HG02798 (cell line): Measurements from ENCODE around the gene PIK3R1.
"Not testable (repeated sequence)": the region's sequence is repeated elsewhere in the genome, so short reads cannot be mapped to it uniquely, and the experiment has no call there.

Experiments
- ATAC-seq: cut with Tn5 transposase; IDR thresholded peaks from one replicate; pipeline ENCODE4 v1.9.1; 2021; ENCODE audit warnings: mild to moderate bottlenecking; ENCODE audit not compliant: unreplicated experiment, poor library complexity

The PIK3R1 gene

DNA sequence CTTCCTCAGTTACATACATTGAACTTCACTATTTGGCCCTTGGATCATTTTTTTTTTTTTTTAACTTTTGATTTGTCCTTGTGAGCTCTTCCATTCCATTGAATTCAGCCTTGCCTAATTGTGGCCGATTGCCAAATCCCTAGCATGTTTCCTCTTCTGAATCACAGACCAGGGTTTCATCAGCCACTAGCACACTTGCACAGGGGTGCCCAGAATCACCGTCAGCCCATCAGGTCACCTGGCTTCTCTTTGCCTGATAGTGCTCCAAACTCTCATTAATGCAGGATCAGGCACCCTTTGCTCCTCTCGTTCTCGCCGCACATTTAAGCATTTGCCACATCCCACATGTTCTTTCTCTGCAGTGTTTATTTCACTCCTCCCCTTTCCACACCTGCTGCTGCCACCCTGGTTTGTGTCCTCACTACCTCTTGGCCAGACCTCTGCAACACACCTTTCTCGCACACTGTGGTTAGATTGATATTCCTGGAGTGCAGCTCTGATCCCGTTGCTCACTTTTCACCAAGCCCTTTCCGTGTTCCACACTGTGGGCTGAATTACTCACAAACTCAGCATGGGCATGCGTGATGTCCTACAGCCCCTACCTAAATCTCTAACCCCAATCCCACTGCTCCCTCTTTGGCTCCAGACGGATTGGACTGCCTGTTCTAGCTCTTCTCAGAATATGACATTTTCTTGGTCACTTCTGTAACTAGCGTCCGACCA is 9.8 kb downstream of the PIK3R1 start:
- no peak for ATAC-seq

DNA sequence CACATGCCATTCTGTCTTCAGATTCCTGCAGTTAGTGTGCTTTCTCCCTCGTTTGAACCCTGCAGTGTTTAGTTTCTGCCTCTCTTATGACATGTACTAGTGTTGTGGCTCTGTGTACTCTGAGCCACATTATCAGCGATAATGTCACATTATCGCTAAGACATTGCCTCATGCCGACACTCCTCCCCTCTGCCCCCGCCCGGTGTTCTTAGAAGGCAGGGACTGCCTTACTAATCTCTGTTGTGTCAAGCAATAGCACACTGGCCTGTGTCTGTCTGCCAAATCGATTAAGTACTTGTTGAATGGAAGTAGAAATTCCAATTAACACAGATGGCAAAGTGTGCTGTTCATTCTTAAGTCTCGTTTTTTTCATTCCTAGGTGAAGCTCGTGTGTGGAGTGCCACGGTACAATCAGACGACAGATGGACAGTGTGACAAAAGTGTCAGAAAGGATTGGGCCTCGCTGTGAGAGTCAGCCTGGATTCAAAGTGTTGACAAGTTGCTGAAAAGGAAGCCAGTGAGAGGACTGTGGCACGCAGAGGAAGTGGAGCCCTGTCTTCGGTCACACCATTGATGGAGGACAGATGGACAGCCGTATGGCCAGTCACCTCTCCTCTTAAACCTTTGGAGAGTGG is 10.5 kb downstream of the PIK3R1 start:
- no peak for ATAC-seq

- no peak for ATAC-seq
Observed at GRCh38 chr5:68226546-68227073, 11.1 kb downstream of the PIK3R1 start.

DNA sequence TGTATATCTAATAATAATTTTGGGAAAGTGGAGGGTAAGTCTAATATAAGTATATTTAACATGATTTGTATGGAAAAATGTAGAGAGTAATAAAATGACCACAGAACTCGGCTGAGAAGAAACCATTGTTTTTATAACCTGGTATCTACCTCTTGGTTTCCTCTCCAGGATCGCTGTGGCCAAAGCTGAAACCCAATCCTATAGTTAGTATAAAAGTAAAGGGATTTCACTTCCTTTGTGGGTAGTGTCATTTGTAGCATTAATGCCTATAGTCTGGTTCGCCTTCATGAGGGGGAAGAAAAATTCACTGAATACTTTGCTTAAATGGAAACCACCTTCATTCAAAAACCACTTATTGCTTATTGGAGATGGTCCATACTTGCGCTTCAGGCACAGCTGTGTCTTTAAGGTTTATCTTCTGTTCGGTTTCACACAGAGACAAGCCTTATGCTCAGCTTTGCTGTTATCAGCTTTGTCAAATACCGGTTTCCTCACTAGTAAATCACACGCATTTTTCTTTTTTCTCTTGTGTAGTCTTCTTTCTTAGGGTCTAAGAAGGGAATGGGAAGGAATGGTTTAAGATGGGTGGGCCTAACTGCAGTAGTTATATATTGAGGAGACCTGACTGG is 12.1 kb downstream of the PIK3R1 start:
- ATAC-seq = no peak

GRCh38 chr5:68229416-68229815 is 13.9 kb downstream of the PIK3R1 start:
- no peak for ATAC-seq

GRCh38 chr5:68230285-68230684 is 14.7 kb downstream of the PIK3R1 start:
- ATAC-seq = no peak

GRCh38 chr5:68231414-68232076 is 16.0 kb downstream of the PIK3R1 start:
- no peak for ATAC-seq

GRCh38 chr5:68232277-68232676 is 16.7 kb downstream of the PIK3R1 start:
- no peak for ATAC-seq

DNA sequence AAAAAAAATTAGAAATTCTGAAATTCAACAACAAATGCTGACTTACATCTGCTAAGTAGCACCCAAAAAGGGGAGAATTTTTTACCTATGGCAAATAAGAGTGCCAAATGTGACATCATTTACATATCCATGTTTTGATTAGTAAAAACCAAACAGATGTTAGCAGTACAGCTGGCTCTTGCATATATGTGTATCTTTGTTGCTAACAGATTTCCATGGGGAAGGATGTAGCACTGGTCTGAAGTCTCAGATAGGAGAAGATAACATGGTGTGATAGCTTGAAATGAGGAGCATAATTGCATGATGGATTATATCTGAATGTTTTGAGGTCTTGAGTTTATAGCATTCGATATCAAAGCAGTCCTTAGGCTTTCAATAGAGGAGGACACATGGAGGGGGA is 17.5 kb downstream of the PIK3R1 start:
- ATAC-seq = no peak

- ATAC-seq = not testable (repeated sequence)
Observed at GRCh38 chr5:68235229-68235628, 19.7 kb downstream of the PIK3R1 start.

DNA sequence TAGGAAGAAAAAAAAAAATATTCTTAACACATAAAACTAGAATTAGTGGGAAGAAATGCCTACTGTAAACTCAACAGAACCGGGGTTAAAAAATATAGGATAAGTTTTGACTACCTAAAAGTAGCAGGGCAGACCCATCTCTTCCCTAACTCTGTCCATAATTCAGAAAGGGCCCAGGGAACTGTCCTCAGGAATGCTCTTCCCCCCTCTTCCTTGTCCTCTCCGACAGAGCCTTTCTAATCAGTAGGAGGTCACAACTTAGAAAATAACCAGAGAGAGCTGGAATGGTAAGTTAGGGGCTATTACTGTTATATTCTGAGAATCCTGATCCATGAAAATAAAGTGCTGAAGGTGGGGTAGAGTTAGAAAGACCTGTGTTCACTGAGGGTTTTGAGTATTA is 22.2 kb downstream of the PIK3R1 start:
- ATAC-seq = no peak

DNA sequence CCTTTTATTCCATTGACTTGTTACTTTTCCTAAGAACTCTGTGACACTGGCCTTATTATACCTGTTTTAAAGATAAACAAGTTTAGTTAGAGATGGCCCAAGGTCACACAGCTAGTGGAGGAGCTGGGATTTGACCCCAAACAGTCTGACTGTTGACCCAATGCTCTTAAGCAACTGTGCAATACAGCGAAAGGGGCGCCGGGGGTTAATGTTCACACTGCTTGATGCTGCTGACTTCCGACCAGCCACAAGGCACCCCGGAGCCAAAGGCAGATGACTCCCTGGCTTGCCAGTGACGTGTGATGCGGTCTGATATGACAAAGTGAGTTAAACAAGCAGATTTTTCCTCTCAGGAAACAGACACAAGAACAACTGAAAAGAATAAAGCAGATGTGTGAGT is 23.9 kb downstream of the PIK3R1 start:
- peak; percentile 90 for ATAC-seq

- no peak for ATAC-seq
Observed at GRCh38 chr5:68240202-68240601, 24.6 kb downstream of the PIK3R1 start.

DNA sequence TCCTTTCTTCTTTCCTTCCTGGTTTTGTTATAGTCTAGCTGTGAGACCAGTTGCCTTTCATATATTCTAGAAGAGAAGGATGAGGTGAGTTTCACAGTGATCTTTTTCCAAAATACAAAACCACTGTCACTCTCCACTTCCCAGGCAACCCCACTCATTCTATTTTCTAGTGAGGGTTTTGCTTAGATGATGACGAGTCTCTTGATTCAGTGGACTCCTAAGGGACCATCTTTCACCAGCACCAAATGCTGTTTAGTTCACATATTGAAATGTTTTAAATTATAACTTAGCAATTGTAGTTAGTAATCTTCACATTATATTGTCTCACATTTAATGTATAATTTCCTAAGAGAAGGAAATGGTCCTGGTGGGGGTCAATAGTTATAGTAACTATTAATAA is 25.2 kb downstream of the PIK3R1 start:
- ATAC-seq = no peak

DNA sequence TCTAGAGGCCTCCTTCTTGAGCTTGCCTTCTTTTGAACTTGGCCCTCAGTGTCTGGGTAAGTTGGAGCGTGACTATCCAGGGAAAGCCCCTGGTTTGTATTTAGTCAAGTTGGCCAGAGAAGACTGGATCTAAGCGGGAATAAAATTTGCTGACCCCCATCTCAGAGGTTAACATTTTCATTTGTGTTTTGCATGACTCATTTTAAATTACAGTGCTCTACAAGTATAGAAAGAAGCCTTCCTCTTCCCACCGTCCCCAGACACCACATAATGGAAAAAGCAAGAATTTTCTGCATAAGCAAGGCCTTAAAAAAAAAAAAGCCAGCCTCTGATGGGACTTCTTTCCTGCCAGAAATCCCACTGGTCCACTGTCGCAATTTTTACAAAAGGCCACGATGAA is 27.2 kb downstream of the PIK3R1 start:
- no peak for ATAC-seq

GRCh38 chr5:68243251-68243650 is 27.7 kb downstream of the PIK3R1 start:
- ATAC-seq = no peak

- ATAC-seq = no peak
Observed at GRCh38 chr5:68243681-68244080, 28.1 kb downstream of the PIK3R1 start.

- ATAC-seq = no peak
Observed at GRCh38 chr5:68245319-68245718, 29.8 kb downstream of the PIK3R1 start.

GRCh38 chr5:68246802-68247201 is 31.2 kb downstream of the PIK3R1 start:
- ATAC-seq = no peak

GRCh38 chr5:68247627-68248026 is 32.1 kb downstream of the PIK3R1 start:
- ATAC-seq = no peak

DNA sequence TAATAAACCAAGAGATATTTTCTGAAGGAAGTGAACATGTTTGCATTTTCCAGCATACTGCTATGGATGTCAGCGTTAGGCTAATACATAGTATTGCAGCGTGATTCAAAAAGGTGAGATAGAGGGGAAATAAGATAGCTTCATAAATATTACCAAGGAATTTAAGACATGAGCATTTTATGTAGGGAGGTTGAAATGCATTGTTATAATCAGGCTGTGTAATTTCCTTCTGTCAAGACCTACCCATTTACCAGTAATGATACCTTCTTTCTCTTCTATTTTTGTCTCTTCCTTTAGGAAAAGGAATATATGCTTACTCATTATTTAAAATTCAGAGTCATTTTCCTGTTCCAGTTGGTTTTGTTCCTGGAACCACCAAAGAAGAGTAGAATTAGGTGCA is 33.3 kb downstream of the PIK3R1 start:
- no peak for ATAC-seq
